ENCODE data around the gene GTPBP6. TPM values are rescaled to one million over a fixed set of nuclear protein-coding genes. Genes with fewer than 3 reads are reported as not detected.

GTPBP6 gene
- total RNA-seq, 1 donor: 34.4 TPM

DNA sequence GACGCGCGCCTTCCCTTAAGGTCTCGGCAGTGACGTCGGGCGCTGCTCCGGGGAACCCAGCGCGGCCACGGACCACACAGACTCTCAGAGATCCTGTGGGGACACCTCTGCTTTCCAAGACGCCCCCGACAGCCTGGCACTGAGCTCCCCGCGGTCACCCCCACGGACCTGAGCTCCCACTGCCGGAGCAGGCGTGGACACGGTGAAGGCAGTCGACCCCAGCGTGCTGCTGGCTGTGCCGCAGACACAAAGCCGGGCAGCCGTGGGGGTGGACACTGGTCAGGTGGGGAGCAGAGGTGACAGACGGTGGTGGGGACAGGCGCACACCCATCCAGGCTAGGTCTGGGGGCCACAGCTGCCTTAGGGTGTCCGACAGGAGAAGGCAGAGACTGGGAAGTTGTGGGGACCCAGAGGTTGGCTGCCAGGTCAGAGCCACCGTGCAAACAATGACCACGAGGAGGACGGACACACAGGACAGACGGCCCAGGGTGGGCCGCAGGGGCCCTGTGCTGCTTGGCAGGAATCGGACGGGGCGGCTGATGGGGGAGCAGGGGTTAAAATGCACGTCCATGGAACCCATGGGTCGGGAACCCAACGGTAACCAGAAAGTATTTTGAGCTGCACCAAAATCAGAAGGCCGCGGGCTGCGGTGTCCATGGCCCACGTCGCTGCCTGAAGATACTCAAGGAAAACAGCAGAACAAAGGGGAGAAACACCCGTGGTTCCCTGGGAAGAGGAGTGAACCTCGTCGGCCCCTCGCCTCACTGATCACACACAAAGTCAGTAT is 16.6 kb upstream of the GTPBP6 start:
- Histone ChIP-seq H2AFZ (ENCODE audit: low read length) (no peak overlapping the region), H4K20me1 (ENCODE audit: insufficient read depth, low read length) (no peaks in the 10 kb centered on the region), H3K4me3 (ENCODE audit: insufficient read depth, low read length) (no peak overlapping the region), H3K4me1 (ENCODE audit: insufficient read depth, low read length) (no peaks in the 10 kb centered on the region), H3K36me3 (ENCODE audit: insufficient read depth, low read length) (no peaks in the 10 kb centered on the region), H3K79me2 (ENCODE audit: insufficient read depth, low read length) (no peaks in the 10 kb centered on the region), H3K4me2 (ENCODE audit: insufficient read depth, low read length) (no peak overlapping the region), H3K9me3 (ENCODE audit: low read depth, low read length) (no peaks in the 10 kb centered on the region), H3K27me3 (ENCODE audit: insufficient read depth, low read length) (no peaks in the 10 kb centered on the region), H3K27ac (ENCODE audit: low read depth, low read length) (no peak overlapping the region)
- no peak for DNase-seq (ENCODE audit: insufficient read length, low spot score, missing footprints)
- TF ChIP-seq, protein P1, sequence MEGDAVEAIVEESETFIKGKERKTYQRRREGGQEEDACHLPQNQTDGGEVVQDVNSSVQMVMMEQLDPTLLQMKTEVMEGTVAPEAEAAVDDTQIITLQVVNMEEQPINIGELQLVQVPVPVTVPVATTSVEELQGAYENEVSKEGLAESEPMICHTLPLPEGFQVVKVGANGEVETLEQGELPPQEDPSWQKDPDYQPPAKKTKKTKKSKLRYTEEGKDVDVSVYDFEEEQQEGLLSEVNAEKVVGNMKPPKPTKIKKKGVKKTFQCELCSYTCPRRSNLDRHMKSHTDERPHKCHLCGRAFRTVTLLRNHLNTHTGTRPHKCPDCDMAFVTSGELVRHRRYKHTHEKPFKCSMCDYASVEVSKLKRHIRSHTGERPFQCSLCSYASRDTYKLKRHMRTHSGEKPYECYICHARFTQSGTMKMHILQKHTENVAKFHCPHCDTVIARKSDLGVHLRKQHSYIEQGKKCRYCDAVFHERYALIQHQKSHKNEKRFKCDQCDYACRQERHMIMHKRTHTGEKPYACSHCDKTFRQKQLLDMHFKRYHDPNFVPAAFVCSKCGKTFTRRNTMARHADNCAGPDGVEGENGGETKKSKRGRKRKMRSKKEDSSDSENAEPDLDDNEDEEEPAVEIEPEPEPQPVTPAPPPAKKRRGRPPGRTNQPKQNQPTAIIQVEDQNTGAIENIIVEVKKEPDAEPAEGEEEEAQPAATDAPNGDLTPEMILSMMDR (IDR thresholded peaks at IDR 0.05; ENCODE audit: extremely low read depth, low read depth, low read length): no peak

DNA sequence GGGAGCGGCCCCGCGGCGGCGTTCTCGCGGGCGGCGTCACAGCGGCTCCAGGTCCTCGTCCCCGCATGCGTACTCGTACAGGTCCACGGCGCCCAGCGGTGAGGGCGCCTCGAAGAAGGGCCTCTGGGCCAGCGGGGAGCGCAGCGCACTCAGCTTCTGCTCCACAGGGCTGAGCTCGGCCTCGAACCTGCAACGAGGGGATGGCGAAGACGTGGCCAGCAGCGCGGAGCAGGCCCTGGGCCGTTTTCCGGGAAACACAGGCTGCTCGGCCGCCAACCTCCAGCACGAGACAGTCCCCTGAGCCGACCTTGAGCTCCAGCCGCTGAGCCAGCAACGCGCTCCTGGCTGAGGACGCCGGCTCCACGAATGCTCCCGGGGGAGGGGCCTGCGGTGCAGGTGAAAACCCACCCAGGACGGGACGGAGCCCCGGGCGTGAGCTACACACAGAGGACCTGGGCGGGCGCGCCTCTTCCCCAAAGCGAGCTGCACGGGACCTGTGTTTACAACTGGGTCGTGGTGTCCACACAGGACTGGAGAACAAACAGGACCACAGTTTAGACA is 15.8 kb upstream of the GTPBP6 start:
- Histone ChIP-seq H3K27ac (ENCODE audit: low read depth, low read length) (no peak overlapping the region), H3K27me3 (ENCODE audit: insufficient read depth, low read length) (no peaks in the 10 kb centered on the region), H3K4me1 (ENCODE audit: insufficient read depth, low read length) (no peaks in the 10 kb centered on the region), H3K4me2 (ENCODE audit: insufficient read depth, low read length) (no peak overlapping the region), H2AFZ (ENCODE audit: low read length) (no peak overlapping the region), H3K79me2 (ENCODE audit: insufficient read depth, low read length) (no peaks in the 10 kb centered on the region), H4K20me1 (ENCODE audit: insufficient read depth, low read length) (no peaks in the 10 kb centered on the region), H3K4me3 (ENCODE audit: insufficient read depth, low read length) (no peak overlapping the region), H3K36me3 (ENCODE audit: insufficient read depth, low read length) (no peaks in the 10 kb centered on the region), H3K9me3 (ENCODE audit: low read depth, low read length) (no peaks in the 10 kb centered on the region)
- DNase-seq (ENCODE audit: insufficient read length, low spot score, missing footprints): no peak
- TF ChIP-seq, protein P1 (IDR thresholded peaks at IDR 0.05; ENCODE audit: extremely low read depth, low read depth, low read length): no peak

DNA sequence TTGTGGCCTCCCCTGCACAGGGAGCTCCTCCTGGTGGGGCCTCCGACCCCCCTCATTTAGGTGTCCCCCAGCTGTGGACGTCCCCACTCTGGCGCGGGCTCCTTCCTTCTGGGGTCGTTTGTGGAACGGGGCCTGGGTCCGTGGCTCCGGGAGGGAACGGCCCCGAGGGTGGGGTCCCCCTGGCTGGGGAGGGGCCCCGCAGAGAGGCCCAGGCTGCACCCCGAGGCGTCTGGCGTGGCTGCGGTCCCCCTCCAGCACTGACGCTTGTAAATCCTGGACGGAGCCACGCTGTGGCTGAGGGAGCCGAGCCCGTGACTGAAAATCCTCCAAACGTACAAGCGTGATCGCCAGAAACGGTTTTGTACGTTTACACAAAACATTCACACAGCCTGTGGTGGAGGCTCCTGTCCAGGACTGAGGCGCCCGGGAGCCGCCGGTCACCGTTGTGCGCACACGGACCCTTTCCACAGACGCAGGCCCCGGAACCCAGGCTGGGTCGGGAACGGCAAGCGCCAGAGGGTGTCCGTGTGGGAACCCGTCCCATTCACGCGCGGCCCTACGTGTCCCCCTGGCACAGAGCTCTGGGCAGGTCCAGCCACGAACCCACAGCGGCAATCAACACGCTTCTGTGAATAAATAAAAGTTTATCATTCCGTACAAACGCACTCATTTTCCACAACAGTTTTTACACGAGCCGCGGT is 15.2 kb upstream of the GTPBP6 start:
- TF ChIP-seq, protein P1 (IDR thresholded peaks at IDR 0.05; ENCODE audit: extremely low read depth, low read depth, low read length): no peak
- no peaks in the 10 kb centered on the region for H3K36me3 ChIP-seq (ENCODE audit: insufficient read depth, low read length)
- H3K27me3 ChIP-seq (ENCODE audit: insufficient read depth, low read length): no peaks in the 10 kb centered on the region
- H3K4me2 ChIP-seq (ENCODE audit: insufficient read depth, low read length): no peak overlapping the region
- no peak for DNase-seq (ENCODE audit: insufficient read length, low spot score, missing footprints)
- H2AFZ ChIP-seq (ENCODE audit: low read length): no peak overlapping the region
- no peaks in the 10 kb centered on the region for H3K79me2 ChIP-seq (ENCODE audit: insufficient read depth, low read length)
- H3K4me3 ChIP-seq (ENCODE audit: insufficient read depth, low read length): no peak overlapping the region
- no peaks in the 10 kb centered on the region for H3K4me1 ChIP-seq (ENCODE audit: insufficient read depth, low read length)
- no peaks in the 10 kb centered on the region for H4K20me1 ChIP-seq (ENCODE audit: insufficient read depth, low read length)
- H3K9me3 ChIP-seq (ENCODE audit: low read depth, low read length): no peaks in the 10 kb centered on the region
- H3K27ac ChIP-seq (ENCODE audit: low read depth, low read length): no peak overlapping the region

All from osteoblast (primary cell).